ENCODE data around the gene TBCEL. TPM values are rescaled to one million over a fixed set of nuclear protein-coding genes. Genes with fewer than 3 reads are reported as not detected.

The TBCEL gene
- total and polyA plus RNA-seq, 10 of the 15 experiments (the other 5 are each of a cell fraction or from before 2014, with no cell fraction given): 2.0 to 10.4 (median 7.3) TPM

GRCh38 chr11:121066623-121067022 is 42.7 kb downstream of the TBCEL start:
- H3K9me3 ChIP-seq (replicated peaks; ENCODE audit: control insufficient read depth, insufficient read depth, low read length): no peaks in the 10 kb centered on the region; the same call in 2 of the 3 replicates
- ChIA-PET CTCF (interaction anchor here (0.7 to 1.9 kb wide), 3 partner anchors 9 to 137 kb away, joined by 3 to 8 read pairs (median 3); no protein-coding TSS in a partner anchor), POLR2A (no interaction called here), RAD21 (ENCODE audit: unreplicated experiment) (interaction anchor here (0.7 to 1.1 kb wide), 2 partner anchors 9 to 12 kb away, joined by 3 read pairs; no protein-coding TSS in a partner anchor), SMC1A (ENCODE audit: uncharacterized antibody, unreplicated experiment) (interaction anchor here (1.0 to 1.5 kb wide), 6 partner anchors 9 to 76 kb away, joined by 3 to 7 read pairs (median 4); no protein-coding TSS in a partner anchor)
- no peak overlapping the region for H3K27ac ChIP-seq (ENCODE audit: control insufficient read depth, insufficient read depth)
- FAIRE-seq (no peak), ATAC-seq (no peak), DNase-seq (ENCODE audit: low read depth, low spot score) (no peak)
- H3K4me3 ChIP-seq: no peak overlapping the region
- no peak for TF ChIP-seq ZBTB33 (IDR thresholded peaks at IDR 0.05)
- no peak for TF ChIP-seq RCOR1 (conservative IDR thresholded peaks at IDR 0.05; ENCODE audit: low read depth, low read length)
- no peak for TF ChIP-seq ZZZ3 (IDR thresholded peaks at IDR 0.05; ENCODE audit: control insufficient read depth, insufficient read length, low read depth)
- TF ChIP-seq SMAD1 (IDR thresholded peaks at IDR 0.05; ENCODE audit: low read depth, partially characterized antibody): no peak
- no peak for TF ChIP-seq TBL1XR1 (IDR thresholded peaks at IDR 0.05; ENCODE audit: low read depth, low read length)
- in situ Hi-C loops (cut with MboI): no loop called here
- H3K4me1 ChIP-seq (ENCODE audit: control insufficient read depth, insufficient read depth, low read length): peaks cover 14% of the 10 kb centered on the region; the same call in 1 of the 2 replicates
- no peaks in the 10 kb centered on the region for H3K27me3 ChIP-seq (replicated peaks in 1 of 2; ENCODE audit: control insufficient read depth in 2 of 2, insufficient read depth in 2 of 2, low read length in 1 of 2)
- no peak overlapping the region for H3K4me2 ChIP-seq (ENCODE audit: control insufficient read depth, insufficient read depth)
- H4K20me1 ChIP-seq (ENCODE audit: control insufficient read depth, insufficient read depth): no peaks in the 10 kb centered on the region
- H3K36me3 ChIP-seq (ENCODE audit: control insufficient read depth in 2 of 2, insufficient read depth in 2 of 2, low read length in 1 of 2): peaks cover 0 to 2% of the 10 kb centered on the region in 2 experiments; a peak in 2 of 4 replicates
- WGBS (ENCODE audit: insufficient coverage, insufficient replicate concordance, low lambda C conversion rate, missing lambda C conversion rate): 97% methylated on average over 3 of the region's 3 CpGs
- intact Hi-C loops (cut with micrococcal nuclease; ENCODE audit: unreplicated experiment): no loop called here
- BruUV-seq (replicated peaks): no TSS peak
- no peak overlapping the region for H2AFZ ChIP-seq (ENCODE audit: control insufficient read depth, low read depth, low read length)
- H3K79me2 ChIP-seq (ENCODE audit: control insufficient read depth, insufficient read depth, low read length): no peaks in the 10 kb centered on the region
- no peak overlapping the region for H3K9ac ChIP-seq (ENCODE audit: control insufficient read depth, insufficient read depth, low read length)
